ENCODE measurements around the gene MFAP3. TPM values are rescaled to one million over a fixed set of nuclear protein-coding genes. Genes with fewer than 3 reads are reported as not detected.

Gene MFAP3
- total RNA-seq, 2 donors from 2014 or later: 40.2 to 73.7 TPM

DNA sequence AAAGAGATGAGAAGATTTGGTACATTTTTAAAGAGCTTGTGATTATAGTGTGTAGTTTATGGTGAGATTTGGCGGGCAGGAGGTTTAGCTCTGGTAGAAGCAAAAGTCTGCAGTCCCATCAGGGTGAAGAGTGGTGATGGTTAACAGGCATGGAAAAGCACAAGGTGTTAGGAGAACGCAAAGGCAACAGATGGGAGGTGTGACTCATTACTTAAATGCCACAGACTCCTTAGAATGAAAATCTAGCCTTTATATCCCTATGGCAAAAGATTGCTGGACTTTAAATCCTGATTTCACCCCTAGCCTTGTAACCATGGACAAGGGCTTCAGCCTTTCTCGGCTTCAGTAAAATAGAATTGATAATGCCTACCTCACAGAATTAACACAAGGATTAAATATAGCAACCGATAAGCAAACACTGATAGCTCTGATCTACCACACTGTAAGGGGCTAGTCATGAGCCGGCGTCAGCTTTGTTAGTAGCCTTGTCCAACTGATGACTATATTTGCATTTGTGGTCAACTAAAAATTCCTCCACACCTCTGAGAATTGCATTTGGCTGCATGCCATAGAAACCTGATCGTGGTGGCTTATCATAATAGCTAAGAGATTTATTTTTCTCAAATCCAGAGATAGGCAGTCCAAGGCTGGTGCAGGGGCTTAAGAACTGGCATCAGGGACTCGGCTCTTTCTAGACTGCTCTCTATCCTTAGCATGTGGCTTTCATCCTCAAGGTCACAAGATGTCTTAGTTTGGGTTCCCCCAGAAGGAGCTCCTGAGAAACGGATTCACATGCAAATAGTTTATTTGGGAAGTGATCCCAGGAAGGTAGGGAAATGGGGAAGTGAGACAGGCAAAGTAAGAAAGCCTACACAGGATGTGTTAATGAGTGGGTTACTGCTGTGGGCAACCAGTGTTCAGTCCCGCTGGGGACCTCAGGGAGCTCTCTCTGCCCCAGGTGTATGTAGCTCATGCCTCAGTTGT is 19.6 kb downstream of the MFAP3 start:
- H3K27ac ChIP-seq: no peak overlapping the region
- ATAC-seq (ENCODE audit: insufficient number of reproducible peaks, low FRiP score, low read depth) (peak; percentile 28), DNase-seq (ENCODE audit: low spot score) (no peak)
- peaks cover 3 to 7% of the 10 kb centered on the region in 2 donors for H3K4me1 ChIP-seq (ENCODE audit: control insufficient read depth in 1 of 2, low read depth in 2 of 2)
- no peaks in the 10 kb centered on the region for H3K9me3 ChIP-seq
- TF ChIP-seq, protein P1, sequence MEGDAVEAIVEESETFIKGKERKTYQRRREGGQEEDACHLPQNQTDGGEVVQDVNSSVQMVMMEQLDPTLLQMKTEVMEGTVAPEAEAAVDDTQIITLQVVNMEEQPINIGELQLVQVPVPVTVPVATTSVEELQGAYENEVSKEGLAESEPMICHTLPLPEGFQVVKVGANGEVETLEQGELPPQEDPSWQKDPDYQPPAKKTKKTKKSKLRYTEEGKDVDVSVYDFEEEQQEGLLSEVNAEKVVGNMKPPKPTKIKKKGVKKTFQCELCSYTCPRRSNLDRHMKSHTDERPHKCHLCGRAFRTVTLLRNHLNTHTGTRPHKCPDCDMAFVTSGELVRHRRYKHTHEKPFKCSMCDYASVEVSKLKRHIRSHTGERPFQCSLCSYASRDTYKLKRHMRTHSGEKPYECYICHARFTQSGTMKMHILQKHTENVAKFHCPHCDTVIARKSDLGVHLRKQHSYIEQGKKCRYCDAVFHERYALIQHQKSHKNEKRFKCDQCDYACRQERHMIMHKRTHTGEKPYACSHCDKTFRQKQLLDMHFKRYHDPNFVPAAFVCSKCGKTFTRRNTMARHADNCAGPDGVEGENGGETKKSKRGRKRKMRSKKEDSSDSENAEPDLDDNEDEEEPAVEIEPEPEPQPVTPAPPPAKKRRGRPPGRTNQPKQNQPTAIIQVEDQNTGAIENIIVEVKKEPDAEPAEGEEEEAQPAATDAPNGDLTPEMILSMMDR (IDR thresholded peaks at IDR 0.05): no peak
- no peak overlapping the region for H3K4me3 ChIP-seq
- H3K27me3 ChIP-seq (replicated peaks; ENCODE audit: insufficient read depth): no peaks in the 10 kb centered on the region
- H3K36me3 ChIP-seq: peaks cover 3% of the 10 kb centered on the region

DNA sequence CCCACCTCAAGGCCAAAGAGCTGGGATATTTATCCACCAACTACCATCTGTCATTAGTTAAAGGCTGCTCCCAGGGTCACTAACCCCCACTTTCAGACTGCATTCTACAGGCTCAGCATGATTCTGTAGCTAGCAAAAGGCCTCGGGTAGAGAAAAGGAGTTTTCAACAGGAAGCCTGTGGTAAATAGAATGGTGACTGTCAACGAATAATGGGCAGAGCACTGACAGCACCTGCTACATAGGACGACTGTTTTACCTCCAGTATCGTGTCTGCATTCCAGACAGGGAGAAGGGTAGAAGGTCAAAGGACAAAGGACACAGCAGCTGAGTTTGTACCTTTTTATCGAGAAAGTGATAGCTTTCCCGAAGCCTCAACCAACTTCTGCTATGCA is 20.3 kb downstream of the MFAP3 start:
- TF ChIP-seq, protein P1 (IDR thresholded peaks at IDR 0.05): no peak
- H3K4me3 ChIP-seq: no peak overlapping the region
- H3K27me3 ChIP-seq (replicated peaks; ENCODE audit: insufficient read depth): no peaks in the 10 kb centered on the region
- H3K4me1 ChIP-seq (ENCODE audit: control insufficient read depth in 1 of 2, low read depth in 2 of 2): peaks cover 3 to 7% of the 10 kb centered on the region in 2 donors
- DNase-seq (ENCODE audit: low spot score) (no peak), ATAC-seq (ENCODE audit: insufficient number of reproducible peaks, low FRiP score, low read depth) (no peak)
- no peak overlapping the region for H3K27ac ChIP-seq
- no peaks in the 10 kb centered on the region for H3K9me3 ChIP-seq
- no peaks in the 10 kb centered on the region for H3K36me3 ChIP-seq

DNA sequence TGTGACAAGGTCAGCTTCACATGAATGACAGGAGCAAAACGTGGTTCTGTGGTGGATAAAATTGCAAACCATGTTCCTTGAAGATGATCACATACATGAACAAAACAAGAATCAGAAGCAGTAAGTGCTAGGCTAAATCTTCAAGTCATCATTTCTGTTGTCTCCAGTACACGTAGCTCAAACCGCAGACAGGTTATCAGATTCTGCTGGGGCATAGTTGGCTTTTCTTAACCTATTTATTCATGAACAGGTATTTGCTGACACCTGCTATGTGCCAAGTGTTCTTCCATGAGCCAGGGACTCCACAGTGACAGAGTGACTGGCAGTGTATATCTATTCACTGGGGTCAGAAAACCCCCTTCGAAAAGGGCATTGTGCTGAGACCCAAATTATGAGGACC is 20.8 kb downstream of the MFAP3 start:
- no peaks in the 10 kb centered on the region for H3K9me3 ChIP-seq
- H3K4me3 ChIP-seq: no peak overlapping the region
- ATAC-seq (ENCODE audit: insufficient number of reproducible peaks, low FRiP score, low read depth) (no peak), DNase-seq (ENCODE audit: low spot score) (no peak)
- H3K4me1 ChIP-seq (ENCODE audit: control insufficient read depth in 1 of 2, low read depth in 2 of 2): peaks cover 3 to 7% of the 10 kb centered on the region in 2 donors
- no peaks in the 10 kb centered on the region for H3K36me3 ChIP-seq
- no peak overlapping the region for H3K27ac ChIP-seq
- H3K27me3 ChIP-seq (replicated peaks; ENCODE audit: insufficient read depth): no peaks in the 10 kb centered on the region
- TF ChIP-seq, protein P1 (IDR thresholded peaks at IDR 0.05): no peak

DNA sequence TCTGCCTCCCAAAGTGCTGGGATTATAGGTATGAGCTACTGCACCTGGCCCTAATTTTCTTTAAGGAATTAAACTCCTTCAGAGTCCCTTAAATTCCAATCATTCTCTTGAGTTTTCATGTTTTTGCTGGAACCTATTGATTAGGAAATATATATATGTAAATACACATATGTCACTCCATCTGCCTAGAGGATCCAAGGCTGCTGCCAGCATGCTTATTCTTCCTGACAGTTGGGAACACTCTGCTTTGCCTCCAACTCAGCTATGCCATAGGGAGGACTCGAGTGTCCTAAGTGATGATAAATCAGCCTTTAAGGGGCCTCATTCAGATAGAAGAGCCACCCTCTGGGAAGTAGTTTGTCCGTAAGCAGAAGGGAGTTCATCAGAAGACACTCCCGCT is 21.8 kb downstream of the MFAP3 start:
- TF ChIP-seq, protein P1 (IDR thresholded peaks at IDR 0.05): no peak
- Histone ChIP-seq H3K4me3 (no peak overlapping the region), H3K27me3 (replicated peaks; ENCODE audit: insufficient read depth) (no peaks in the 10 kb centered on the region), H3K36me3 (no peaks in the 10 kb centered on the region), H3K27ac (no peak overlapping the region), H3K4me1 (ENCODE audit: control insufficient read depth in 1 of 2, low read depth in 2 of 2) (peaks cover 3 to 7% of the 10 kb centered on the region in 2 donors), H3K9me3 (no peaks in the 10 kb centered on the region)
- DNase-seq (ENCODE audit: low spot score): no peak
- no peak for ATAC-seq (ENCODE audit: insufficient number of reproducible peaks, low FRiP score, low read depth)

DNA sequence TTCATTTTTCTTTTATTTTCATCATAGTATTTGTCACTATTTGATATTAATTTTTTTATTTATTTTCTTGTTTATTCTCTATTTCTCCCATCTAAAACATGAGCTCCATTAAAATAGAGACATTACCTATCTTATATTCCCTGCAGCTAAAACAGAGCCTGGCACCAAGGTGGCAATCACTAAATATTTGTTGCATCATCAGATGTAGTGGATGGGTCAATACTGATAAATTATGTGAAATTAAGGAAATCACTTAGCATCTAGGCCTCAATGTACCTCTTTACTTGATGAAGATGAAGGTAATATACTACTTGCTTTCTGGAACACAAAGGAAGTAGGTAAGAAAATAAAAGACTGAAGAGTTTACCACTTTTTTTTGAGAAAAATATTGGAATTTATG is 24.6 kb downstream of the MFAP3 start:
- Histone ChIP-seq H3K9me3 (no peaks in the 10 kb centered on the region), H3K27me3 (replicated peaks; ENCODE audit: insufficient read depth) (no peaks in the 10 kb centered on the region), H3K4me3 (no peak overlapping the region), H3K4me1 (ENCODE audit: control insufficient read depth in 1 of 2, low read depth in 2 of 2) (peaks cover 0 to 2% of the 10 kb centered on the region in 2 donors), H3K36me3 (no peaks in the 10 kb centered on the region), H3K27ac (no peak overlapping the region)
- ATAC-seq (ENCODE audit: insufficient number of reproducible peaks, low FRiP score, low read depth) (no peak), DNase-seq (ENCODE audit: low spot score) (no peak)
- TF ChIP-seq, protein P1 (IDR thresholded peaks at IDR 0.05): no peak

Measured in thoracic aorta (tissue), 2 donors.